ENCODE results near the gene LRMDA.

LRMDA gene

GRCh38 chr10:75771606-75772005 is 340.2 kb downstream of the LRMDA start:
- H3K4me3 ChIP-seq (ENCODE audit: low read depth, low read length) = no peak overlapping the region
- no peak for DNase-seq (ENCODE audit: low read depth)
- TF ChIP-seq CTCF (IDR thresholded peaks at IDR 0.05; ENCODE audit: low read depth, low read length, missing control alignments) = no peak

- H3K4me3 ChIP-seq (ENCODE audit: low read depth, low read length) = peak overlapping the region; percentile 3; the same call in 1 of the 2 replicates
- no peak for DNase-seq (ENCODE audit: low read depth)
- TF ChIP-seq CTCF (IDR thresholded peaks at IDR 0.05; ENCODE audit: low read depth, low read length, missing control alignments) = no peak
Observed at GRCh38 chr10:75772153-75772887, 340.9 kb downstream of the LRMDA start.

GRCh38 chr10:75773231-75773780 is 341.9 kb downstream of the LRMDA start:
- no peak for DNase-seq (ENCODE audit: low read depth)
- H3K4me3 ChIP-seq (ENCODE audit: low read depth, low read length) = no peak overlapping the region
- no peak for TF ChIP-seq CTCF (IDR thresholded peaks at IDR 0.05; ENCODE audit: low read depth, low read length, missing control alignments)

- H3K4me3 ChIP-seq (ENCODE audit: low read depth, low read length) = no peak overlapping the region
- DNase-seq (ENCODE audit: low read depth) = no peak
- no peak for TF ChIP-seq CTCF (IDR thresholded peaks at IDR 0.05; ENCODE audit: low read depth, low read length, missing control alignments)
Observed at GRCh38 chr10:75773813-75774782, 342.7 kb downstream of the LRMDA start.

GRCh38 chr10:75774783-75775490 is 343.5 kb downstream of the LRMDA start:
- H3K4me3 ChIP-seq (ENCODE audit: low read depth, low read length) = no peak overlapping the region
- no peak for TF ChIP-seq CTCF (IDR thresholded peaks at IDR 0.05; ENCODE audit: low read depth, low read length, missing control alignments)
- DNase-seq (ENCODE audit: low read depth) = no peak

- no peak overlapping the region for H3K4me3 ChIP-seq (ENCODE audit: low read depth, low read length)
- no peak for DNase-seq (ENCODE audit: low read depth)
- TF ChIP-seq CTCF (IDR thresholded peaks at IDR 0.05; ENCODE audit: low read depth, low read length, missing control alignments) = no peak
Observed at GRCh38 chr10:75776738-75777504, 345.5 kb downstream of the LRMDA start.
